Smooth muscle cell (in vitro differentiated cells): ENCODE results near the gene SPSB1. TPM values are rescaled to one million over a fixed set of nuclear protein-coding genes. Genes with fewer than 3 reads are reported as not detected.

Source experiments
- DNase-seq: peaks from one replicate; lab custom pipeline; 2025; ENCODE audit not compliant: unreplicated experiment; lab: John Stamatoyannopoulos, UW
- H2AFZ ChIP-seq: fragments of 200-600 bp; sonication (generic); 2 replicates; pipeline ENCODE4 v1.6.0; 2016; ENCODE audit warnings: antibody characterized with exemption, low read depth, mild to moderate bottlenecking
- H3F3A ChIP-seq: fragments of 200-600 bp; sonication (generic); 2 replicates; pipeline ENCODE4 v1.6.0; 2017; ENCODE audit warnings: antibody characterized with exemption, low read depth
- H3K27ac ChIP-seq: fragments of 200-600 bp; sonication (generic); 2 replicates; pipeline ENCODE4 v1.5.1; 2016; ENCODE audit warnings: low read depth, mild to moderate bottlenecking
- H3K27me3 ChIP-seq: fragments of 200-600 bp; sonication (generic); 2 replicates; pipeline ENCODE4 v1.6.1; 2016; ENCODE audit warnings: low read depth, mild to moderate bottlenecking
- H3K36me3 ChIP-seq: fragments of 200-600 bp; sonication (generic); 2 replicates; pipeline ENCODE4 v1.5.1; 2016; ENCODE audit warnings: low read depth
- H3K4me1 ChIP-seq: fragments of 200-600 bp; sonication (generic); 2 replicates; pipeline ENCODE4 v1.5.1; 2016; ENCODE audit warnings: low read depth
- H3K4me2 ChIP-seq: fragments of 200-600 bp; sonication (generic); 2 replicates; pipeline ENCODE4 v1.6.0; 2016; ENCODE audit warnings: mild to moderate bottlenecking
- H3K4me3 ChIP-seq: fragments of 200-600 bp; sonication (generic); 2 replicates; pipeline ENCODE4 v1.5.1; 2016; ENCODE audit warnings: mild to moderate bottlenecking
- H3K79me2 ChIP-seq: fragments of 200-600 bp; sonication (generic); 2 replicates; pipeline ENCODE4 v1.6.0; 2016; ENCODE audit warnings: low read depth, mild to moderate bottlenecking
- H3K9ac ChIP-seq: fragments of 200-600 bp; sonication (generic); 2 replicates; pipeline ENCODE4 v1.6.0; 2016; ENCODE audit warnings: low read depth
- H3K9me3 ChIP-seq: fragments of 200-600 bp; sonication (generic); replicated peaks from 2 replicates; pipeline ENCODE4 v1.5.1; 2016; ENCODE audit warnings: low read depth
- H4K20me1 ChIP-seq: fragments of 200-600 bp; sonication (generic); 2 replicates; pipeline ENCODE4 v1.6.0; 2016; ENCODE audit warnings: low read depth
- WGBS: methylation state at CpG from one replicate; pipeline ENCODE4 v1.1.7; 2016; ENCODE audit warnings: low lambda C conversion rate; 5-methylcytosine and 5-hydroxymethylcytosine counted together
- polyA plus RNA-seq: library from polyadenylated mRNA; unstranded; fragments of >200 nt; fragmentation: Nextera tagmentation; extraction: Ambion mirVana; gene quantifications from 2 replicates; pipeline ENCODE4 v1.2.1, GENCODE V29; 2016
- total RNA-seq: library from RNA; depleted of rRNA; stranded (reverse); fragments of >200 nt; gene quantifications from 2 replicates; pipeline ENCODE4 v1.2.3, GENCODE V29; 2014
- TF ChIP-seq, protein P1 (sequence below): fragments of 200-600 bp; sonication (generic); IDR thresholded peaks from 2 replicates; pipeline ENCODE4 v1.5.1; 2017; ENCODE audit warnings: borderline replicate concordance, mild to moderate bottlenecking, antibody characterized with exemption; ENCODE audit not compliant: insufficient read depth, poor library complexity, severe bottlenecking

The SPSB1 gene
- total and polyA plus RNA-seq, 2 experiments from 2014 or later = 27.6 to 37.0 TPM

DNA sequence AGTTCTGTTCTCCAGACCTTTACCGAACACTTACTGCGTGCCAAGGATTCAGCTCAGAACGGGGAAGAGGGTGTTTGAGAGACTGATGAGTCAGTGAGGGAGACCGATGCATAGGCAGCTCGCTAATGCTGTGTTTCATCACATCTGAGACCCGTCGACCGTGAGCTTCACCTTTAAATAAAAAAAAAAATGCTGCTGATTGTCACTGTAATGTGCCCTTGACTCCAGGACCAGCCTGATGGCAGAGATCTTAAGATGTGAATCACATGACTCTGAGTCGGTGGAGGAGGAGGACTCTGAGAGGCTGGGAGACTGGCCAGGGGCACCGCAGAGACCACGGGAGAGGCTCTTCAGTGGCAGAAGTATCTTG lies 28.8 kb downstream of the SPSB1 start:
- Histone ChIP-seq H2AFZ (no peak overlapping the region), H4K20me1 (peaks cover 97% of the 10 kb centered on the region), H3K4me3 (peak overlapping the region; percentile 11), H3F3A (peaks cover 23% of the 10 kb centered on the region), H3K9me3 (no peaks in the 10 kb centered on the region), H3K9ac (peak overlapping the region; percentile 84), H3K4me1 (peaks cover 41% of the 10 kb centered on the region), H3K79me2 (peaks cover 90% of the 10 kb centered on the region), H3K36me3 (no peaks in the 10 kb centered on the region), H3K27me3 (no peaks in the 10 kb centered on the region), H3K27ac (peak overlapping the region; percentile 93), H3K4me2 (peak overlapping the region; percentile 80)
- WGBS = 7% methylated on average over 11 of the region's 11 CpGs
- no peak for DNase-seq
- TF ChIP-seq, protein P1, sequence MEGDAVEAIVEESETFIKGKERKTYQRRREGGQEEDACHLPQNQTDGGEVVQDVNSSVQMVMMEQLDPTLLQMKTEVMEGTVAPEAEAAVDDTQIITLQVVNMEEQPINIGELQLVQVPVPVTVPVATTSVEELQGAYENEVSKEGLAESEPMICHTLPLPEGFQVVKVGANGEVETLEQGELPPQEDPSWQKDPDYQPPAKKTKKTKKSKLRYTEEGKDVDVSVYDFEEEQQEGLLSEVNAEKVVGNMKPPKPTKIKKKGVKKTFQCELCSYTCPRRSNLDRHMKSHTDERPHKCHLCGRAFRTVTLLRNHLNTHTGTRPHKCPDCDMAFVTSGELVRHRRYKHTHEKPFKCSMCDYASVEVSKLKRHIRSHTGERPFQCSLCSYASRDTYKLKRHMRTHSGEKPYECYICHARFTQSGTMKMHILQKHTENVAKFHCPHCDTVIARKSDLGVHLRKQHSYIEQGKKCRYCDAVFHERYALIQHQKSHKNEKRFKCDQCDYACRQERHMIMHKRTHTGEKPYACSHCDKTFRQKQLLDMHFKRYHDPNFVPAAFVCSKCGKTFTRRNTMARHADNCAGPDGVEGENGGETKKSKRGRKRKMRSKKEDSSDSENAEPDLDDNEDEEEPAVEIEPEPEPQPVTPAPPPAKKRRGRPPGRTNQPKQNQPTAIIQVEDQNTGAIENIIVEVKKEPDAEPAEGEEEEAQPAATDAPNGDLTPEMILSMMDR = no peak

DNA sequence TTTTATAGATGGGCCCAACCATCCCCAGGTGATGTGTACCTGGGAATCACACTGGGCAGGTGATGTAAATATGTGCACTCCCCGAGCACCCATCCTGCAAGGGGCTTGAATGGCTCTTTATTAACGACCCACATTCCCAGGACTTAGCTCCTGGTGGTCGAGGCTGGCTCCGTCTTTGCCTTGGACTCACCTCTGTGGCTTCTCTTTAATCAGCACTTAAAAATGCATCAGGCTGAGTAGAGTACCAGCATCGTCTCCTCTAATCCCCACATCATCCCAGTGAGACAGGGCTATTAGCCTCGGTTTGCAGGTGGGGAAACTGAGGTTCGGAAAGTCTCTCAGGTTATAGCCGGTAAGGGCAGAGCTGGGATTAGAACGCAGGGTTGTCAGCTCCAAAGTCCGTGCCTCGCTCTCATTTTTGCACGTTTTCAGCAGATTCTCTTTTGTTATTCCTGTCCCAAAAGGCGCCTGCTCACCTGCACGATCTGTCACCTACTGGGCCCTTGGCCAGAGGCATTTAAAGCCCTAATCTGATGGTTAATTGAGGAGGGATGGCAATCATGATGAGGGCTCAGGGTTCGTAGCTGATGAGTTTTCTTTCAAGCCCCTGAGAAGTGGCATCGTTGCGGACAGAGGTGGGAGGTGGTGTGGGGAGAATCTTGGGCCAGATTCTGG lies 29.4 kb downstream of the SPSB1 start:
- H3K9ac ChIP-seq = peak overlapping the region; percentile 84
- H3K4me3 ChIP-seq = no peak overlapping the region
- H3K79me2 ChIP-seq = peaks cover 88% of the 10 kb centered on the region
- H2AFZ ChIP-seq = no peak overlapping the region
- 80% methylated on average over 17 of the region's 17 CpGs for WGBS
- DNase-seq = no peak
- H3K4me2 ChIP-seq = peak overlapping the region; percentile 80
- H3F3A ChIP-seq = peaks cover 26% of the 10 kb centered on the region
- no peaks in the 10 kb centered on the region for H3K27me3 ChIP-seq
- H3K36me3 ChIP-seq = no peaks in the 10 kb centered on the region
- peaks cover 96% of the 10 kb centered on the region for H4K20me1 ChIP-seq
- H3K9me3 ChIP-seq = no peaks in the 10 kb centered on the region
- TF ChIP-seq, protein P1 = no peak
- peak overlapping the region; percentile 93 for H3K27ac ChIP-seq
- peaks cover 46% of the 10 kb centered on the region for H3K4me1 ChIP-seq

DNA sequence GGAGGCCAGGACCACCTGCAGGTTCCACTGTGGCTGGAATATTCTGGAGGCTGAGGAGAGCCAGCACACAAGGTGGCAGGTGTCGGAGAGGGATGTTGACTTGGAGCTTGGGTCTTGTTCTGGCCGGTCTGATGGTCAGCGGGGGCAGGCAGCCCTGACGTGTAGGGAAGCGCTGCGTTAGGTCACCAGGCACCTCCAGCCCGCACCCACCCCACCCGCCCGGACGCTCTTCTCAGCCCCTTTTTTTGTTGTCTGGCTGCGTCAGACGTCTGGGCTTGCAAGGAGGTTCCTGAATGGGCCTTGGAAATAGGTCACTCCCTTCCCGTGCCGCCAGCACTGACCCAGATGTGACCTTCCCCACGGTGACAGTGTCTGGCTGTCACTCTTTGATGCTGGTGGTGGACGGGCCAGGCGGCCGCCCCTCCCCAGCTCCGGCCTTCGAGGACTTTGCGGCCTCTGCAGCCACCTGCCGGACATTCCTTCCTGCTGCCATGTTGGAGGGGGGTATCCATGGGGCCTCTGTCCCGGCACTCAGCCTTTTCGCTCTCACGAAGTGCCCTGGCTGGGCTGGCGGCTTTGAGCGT lies 30.1 kb downstream of the SPSB1 start:
- no peaks in the 10 kb centered on the region for H3K36me3 ChIP-seq
- TF ChIP-seq, protein P1 = no peak
- no peak overlapping the region for H3K27ac ChIP-seq
- peaks cover 88% of the 10 kb centered on the region for H3K79me2 ChIP-seq
- no peak overlapping the region for H3K9ac ChIP-seq
- H4K20me1 ChIP-seq = peaks cover 98% of the 10 kb centered on the region
- no peak for DNase-seq
- H3K4me2 ChIP-seq = no peak overlapping the region
- no peaks in the 10 kb centered on the region for H3K9me3 ChIP-seq
- no peaks in the 10 kb centered on the region for H3K27me3 ChIP-seq
- WGBS = 86% methylated on average over 21 of the region's 27 CpGs
- H3F3A ChIP-seq = peaks cover 28% of the 10 kb centered on the region
- no peak overlapping the region for H3K4me3 ChIP-seq
- peaks cover 41% of the 10 kb centered on the region for H3K4me1 ChIP-seq
- no peak overlapping the region for H2AFZ ChIP-seq
